GM23338 (cell line): ENCODE results near the gene C10orf90.

Experiments
- EZH2 ChIP-seq: fragments of 200-600 bp; sonication (generic); IDR thresholded peaks from one replicate; pipeline ENCODE4 v1.8.0; 2017; ENCODE audit warnings: antibody characterized with exemption, mild to moderate bottlenecking, low read depth; ENCODE audit not compliant: unreplicated experiment
- TF ChIP-seq, protein P1 (sequence below), 2 experiments: fragments of 200-600 bp in 1 of 2; sonication (generic) in 1 of 2; conservative IDR thresholded peaks; 2 replicates each; pipeline versions ENCODE4 v1.5.1 to v1.6.1; 2016 to 2017; ENCODE audit warnings: antibody characterized with exemption in 2 of 2, low read depth in 2 of 2, mild to moderate bottlenecking in 2 of 2, moderate library complexity in 1 of 2
- TF ChIP-seq, protein P2 (sequence below): IDR thresholded peaks from one replicate; pipeline ENCODE4 v1.6.1; 2018; ENCODE audit warnings: antibody characterized with exemption; ENCODE audit not compliant: unreplicated experiment

DNA sequence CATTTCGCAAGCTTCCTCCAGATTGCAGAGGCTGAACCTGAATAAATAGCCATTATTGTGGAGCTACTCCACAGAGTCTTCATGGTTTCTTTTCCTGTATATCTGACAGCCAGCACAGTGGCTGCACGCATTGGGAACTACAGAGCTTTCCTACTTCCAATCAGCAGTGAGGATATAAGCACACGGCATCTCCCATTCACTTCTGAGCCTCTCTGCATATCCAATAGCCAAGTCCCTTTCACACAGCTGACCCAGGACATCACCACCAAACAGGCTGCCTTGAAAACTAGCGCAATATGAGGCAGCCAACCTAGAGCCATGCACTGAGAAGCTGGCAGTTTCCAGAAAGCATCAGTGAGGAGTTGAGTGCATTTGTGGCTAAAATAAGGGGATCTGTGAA is 11.6 kb downstream of the C10orf90 start:
- TF ChIP-seq, protein P1, sequence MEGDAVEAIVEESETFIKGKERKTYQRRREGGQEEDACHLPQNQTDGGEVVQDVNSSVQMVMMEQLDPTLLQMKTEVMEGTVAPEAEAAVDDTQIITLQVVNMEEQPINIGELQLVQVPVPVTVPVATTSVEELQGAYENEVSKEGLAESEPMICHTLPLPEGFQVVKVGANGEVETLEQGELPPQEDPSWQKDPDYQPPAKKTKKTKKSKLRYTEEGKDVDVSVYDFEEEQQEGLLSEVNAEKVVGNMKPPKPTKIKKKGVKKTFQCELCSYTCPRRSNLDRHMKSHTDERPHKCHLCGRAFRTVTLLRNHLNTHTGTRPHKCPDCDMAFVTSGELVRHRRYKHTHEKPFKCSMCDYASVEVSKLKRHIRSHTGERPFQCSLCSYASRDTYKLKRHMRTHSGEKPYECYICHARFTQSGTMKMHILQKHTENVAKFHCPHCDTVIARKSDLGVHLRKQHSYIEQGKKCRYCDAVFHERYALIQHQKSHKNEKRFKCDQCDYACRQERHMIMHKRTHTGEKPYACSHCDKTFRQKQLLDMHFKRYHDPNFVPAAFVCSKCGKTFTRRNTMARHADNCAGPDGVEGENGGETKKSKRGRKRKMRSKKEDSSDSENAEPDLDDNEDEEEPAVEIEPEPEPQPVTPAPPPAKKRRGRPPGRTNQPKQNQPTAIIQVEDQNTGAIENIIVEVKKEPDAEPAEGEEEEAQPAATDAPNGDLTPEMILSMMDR (conservative IDR thresholded peaks at IDR 0.05; ENCODE audit: low read depth in 2 of 2), result no peak
- TF ChIP-seq, protein P2, sequence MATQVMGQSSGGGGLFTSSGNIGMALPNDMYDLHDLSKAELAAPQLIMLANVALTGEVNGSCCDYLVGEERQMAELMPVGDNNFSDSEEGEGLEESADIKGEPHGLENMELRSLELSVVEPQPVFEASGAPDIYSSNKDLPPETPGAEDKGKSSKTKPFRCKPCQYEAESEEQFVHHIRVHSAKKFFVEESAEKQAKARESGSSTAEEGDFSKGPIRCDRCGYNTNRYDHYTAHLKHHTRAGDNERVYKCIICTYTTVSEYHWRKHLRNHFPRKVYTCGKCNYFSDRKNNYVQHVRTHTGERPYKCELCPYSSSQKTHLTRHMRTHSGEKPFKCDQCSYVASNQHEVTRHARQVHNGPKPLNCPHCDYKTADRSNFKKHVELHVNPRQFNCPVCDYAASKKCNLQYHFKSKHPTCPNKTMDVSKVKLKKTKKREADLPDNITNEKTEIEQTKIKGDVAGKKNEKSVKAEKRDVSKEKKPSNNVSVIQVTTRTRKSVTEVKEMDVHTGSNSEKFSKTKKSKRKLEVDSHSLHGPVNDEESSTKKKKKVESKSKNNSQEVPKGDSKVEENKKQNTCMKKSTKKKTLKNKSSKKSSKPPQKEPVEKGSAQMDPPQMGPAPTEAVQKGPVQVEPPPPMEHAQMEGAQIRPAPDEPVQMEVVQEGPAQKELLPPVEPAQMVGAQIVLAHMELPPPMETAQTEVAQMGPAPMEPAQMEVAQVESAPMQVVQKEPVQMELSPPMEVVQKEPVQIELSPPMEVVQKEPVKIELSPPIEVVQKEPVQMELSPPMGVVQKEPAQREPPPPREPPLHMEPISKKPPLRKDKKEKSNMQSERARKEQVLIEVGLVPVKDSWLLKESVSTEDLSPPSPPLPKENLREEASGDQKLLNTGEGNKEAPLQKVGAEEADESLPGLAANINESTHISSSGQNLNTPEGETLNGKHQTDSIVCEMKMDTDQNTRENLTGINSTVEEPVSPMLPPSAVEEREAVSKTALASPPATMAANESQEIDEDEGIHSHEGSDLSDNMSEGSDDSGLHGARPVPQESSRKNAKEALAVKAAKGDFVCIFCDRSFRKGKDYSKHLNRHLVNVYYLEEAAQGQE, result no peak
- TF ChIP-seq EZH2, result no peak
